Endothelial cell of umbilical vein (primary cell): ENCODE measurements around the gene NPFFR1. TPM values are rescaled to one million over a fixed set of nuclear protein-coding genes. Genes with fewer than 3 reads are reported as not detected.

Experiments used
- BruUV-seq: library from RNA; stranded (reverse); fragments of 400-500 nt; replicated peaks from 2 replicates; lab custom pipeline; 2021; lab: Mats Ljungman, UMichigan
- CTCF ChIA-PET: fragments of 300-600, 350-600 bp; sonication (Branson Sonifier 250); formaldehyde crosslinking; loops from one replicate; lab custom pipeline; 2021; ENCODE audit warnings: antibody characterized with exemption, inconsistent platforms; lab: Charles Lee
- POLR2A ChIA-PET: fragments of 300-600, 350-600 bp; sonication (Branson Sonifier 250); formaldehyde crosslinking; loops from one replicate; lab custom pipeline; 2021; ENCODE audit warnings: antibody characterized with exemption, inconsistent platforms; lab: Charles Lee
- DNase-seq: peaks from one replicate; pipeline ENCODE4 v3.0.0-alpha.2; 2011; ENCODE audit warnings: low read depth, low spot score
- FAIRE-seq: peaks from 2 replicates; lab custom pipeline; 2011; peaks lifted over from hg19 to GRCh38; lab: Jason Lieb, UNC
- H2AFZ ChIP-seq: 2 replicates; pipeline ENCODE4 v1.6.0; 2012; ENCODE audit warnings: low read depth, low read length, control low read depth, inconsistent platforms
- H3K27ac ChIP-seq: 2 replicates; pipeline ENCODE4 v1.5.1; 2011; ENCODE audit warnings: low read depth, mild to moderate bottlenecking, control low read depth, low read length, moderate library complexity; ENCODE audit not compliant: insufficient read depth
- H3K27me3 ChIP-seq, 2 experiments: 2 replicates each; pipeline versions ENCODE4 v1.6.0 to v1.6.1; 2011; ENCODE audit warnings: low read length in 2 of 2, mixed read lengths in 1 of 2; ENCODE audit not compliant: control insufficient read depth in 2 of 2, insufficient read depth in 2 of 2
- H3K36me3 ChIP-seq, 2 experiments: 2 replicates in 1 of 2; 3 replicates in 1 of 2; pipeline ENCODE4 v1.5.1; 2011; ENCODE audit warnings: low read length in 2 of 2, mild to moderate bottlenecking in 1 of 2, moderate library complexity in 1 of 2; ENCODE audit not compliant: control insufficient read depth in 2 of 2, insufficient read depth in 2 of 2; ENCODE audit errors: extremely low read depth in 1 of 2
- H3K4me1 ChIP-seq: 3 replicates; pipeline ENCODE4 v1.5.1; 2011; ENCODE audit warnings: mild to moderate bottlenecking, low read length; ENCODE audit not compliant: control insufficient read depth, insufficient read depth; ENCODE audit errors: extremely low read depth
- H3K4me2 ChIP-seq: 2 replicates; pipeline ENCODE4 v1.6.1; 2011; ENCODE audit warnings: low read length, control low read depth, mixed read lengths; ENCODE audit not compliant: insufficient read depth
- H3K4me3 ChIP-seq, 3 experiments: fragments of 200-600 bp in 1 of 3; sonication (generic), shearing (Covaris generic) in 1 of 3; replicated peaks in 1 of 3; 2 replicates each; pipeline ENCODE4 v1.5.1; 2011 to 2016; ENCODE audit warnings: control low read depth in 3 of 3, low read length in 3 of 3, mild to moderate bottlenecking in 2 of 3, inconsistent platforms in 1 of 3, low read depth in 1 of 3, moderate library complexity in 1 of 3; ENCODE audit not compliant: insufficient read depth in 1 of 3
- H3K79me2 ChIP-seq: 2 replicates; pipeline ENCODE4 v1.6.0; 2012; ENCODE audit warnings: low read length, inconsistent platforms; ENCODE audit not compliant: control insufficient read depth, insufficient read depth
- H3K9ac ChIP-seq: replicated peaks from 2 replicates; pipeline ENCODE3; 2011; ENCODE audit warnings: low read length, control low read depth; ENCODE audit not compliant: insufficient read depth; ENCODE audit errors: extremely low read depth
- H3K9me1 ChIP-seq: replicated peaks from 3 replicates; pipeline ENCODE4 v1.6.0; 2011; ENCODE audit warnings: mild to moderate bottlenecking, low read length; ENCODE audit not compliant: control insufficient read depth, insufficient read depth; ENCODE audit errors: extremely low read depth
- H3K9me3 ChIP-seq: replicated peaks from 2 replicates; pipeline ENCODE4 v1.5.1; 2012; ENCODE audit warnings: low read length, inconsistent platforms; ENCODE audit not compliant: control insufficient read depth, insufficient read depth
- H4K20me1 ChIP-seq: replicated peaks from 2 replicates; pipeline ENCODE3; 2011; ENCODE audit warnings: mild to moderate bottlenecking, low read length; ENCODE audit not compliant: control insufficient read depth, insufficient read depth; ENCODE audit errors: extremely low read depth
- EZH2 ChIP-seq: IDR thresholded peaks from 2 replicates; pipeline ENCODE4 v1.6.1; 2012; ENCODE audit warnings: borderline replicate concordance, low read depth, mild to moderate bottlenecking, moderate library complexity, low read length, inconsistent platforms; ENCODE audit not compliant: severe bottlenecking
- FOS ChIP-seq: IDR thresholded peaks from 2 replicates; pipeline ENCODE4 v1.6.1; 2011; ENCODE audit warnings: mild to moderate bottlenecking, low read length, moderate library complexity, borderline replicate concordance; ENCODE audit not compliant: insufficient read depth
- GATA2 ChIP-seq: IDR thresholded peaks from 2 replicates; pipeline ENCODE4 v1.7.0; 2011; ENCODE audit warnings: low read depth, mild to moderate bottlenecking, moderate library complexity, mixed read lengths, low read length; ENCODE audit not compliant: insufficient read length, insufficient read depth
- JUN ChIP-seq: IDR thresholded peaks from 2 replicates; pipeline ENCODE4 v1.6.1; 2011; ENCODE audit warnings: borderline replicate concordance, low read depth; ENCODE audit not compliant: insufficient read length, insufficient read depth
- MYC ChIP-seq: IDR thresholded peaks from one replicate; pipeline ENCODE4 v1.6.1; 2011; ENCODE audit warnings: mild to moderate bottlenecking, low read depth, low read length
- POLR2A ChIP-seq: IDR thresholded peaks from 2 replicates; pipeline ENCODE4 v1.6.1; 2012; ENCODE audit warnings: low read depth, mild to moderate bottlenecking, control low read depth, low read length
- POLR2AphosphoS5 ChIP-seq: IDR thresholded peaks from 2 replicates; pipeline ENCODE4 v1.6.1; 2012; ENCODE audit warnings: low read depth, mild to moderate bottlenecking, control low read depth, low read length, moderate library complexity; ENCODE audit not compliant: insufficient read depth
- dilution Hi-C: fragments of 300-500 bp; cut with MboI; formaldehyde crosslinking; loops from one replicate; pipeline ENCODE4 v1.15.0; 2019; ENCODE audit warnings: low sequenced_read_pairs; ENCODE audit not compliant: extremely low pct_ligation_motif_present
- intact Hi-C: fragments of 100-400 bp; cut with micrococcal nuclease; formaldehyde crosslinking; loops from one replicate; pipeline ENCODE4 v1.10.0; 2022
- polyA plus RNA-seq, 4 experiments: library from polyadenylated mRNA; depleted of rRNA in 3 of 4; stranded (reverse) in 3 of 4; unstranded in 1 of 4; fragments of >200 nt; gene quantifications; 2 replicates each; pipeline versions ENCODE4 v1.2.1 to v1.2.3, GENCODE V29; 2011 to 2012; ENCODE audit warnings: missing spikeins in 1 of 4
- total RNA-seq: library from RNA; stranded (reverse); gene quantifications from 2 replicates; pipeline ENCODE4 v1.2.3, GENCODE V29; 2021
- TF ChIP-seq, protein P1 (sequence below): IDR thresholded peaks from 2 replicates; pipeline ENCODE4 v1.6.1; 2011; ENCODE audit not compliant: insufficient read depth, insufficient read length
- TF ChIP-seq, protein P2 (sequence below), 2 donors: IDR thresholded peaks; 1 replicate in 1 of 2; 2 replicates in 1 of 2; pipeline ENCODE4 v1.5.1; 2011; ENCODE audit warnings: low read length in 2 of 2, mild to moderate bottlenecking in 2 of 2, moderate library complexity in 2 of 2, control low read depth in 1 of 2, inconsistent platforms in 1 of 2, low read depth in 1 of 2; ENCODE audit not compliant: insufficient read depth in 1 of 2; ENCODE audit errors: extremely low read depth in 1 of 2

NPFFR1 gene
- total and polyA plus RNA-seq, 2 donors (not counting 3 experiments of a cell fraction or from before 2014, with no cell fraction given) = not detected

DNA sequence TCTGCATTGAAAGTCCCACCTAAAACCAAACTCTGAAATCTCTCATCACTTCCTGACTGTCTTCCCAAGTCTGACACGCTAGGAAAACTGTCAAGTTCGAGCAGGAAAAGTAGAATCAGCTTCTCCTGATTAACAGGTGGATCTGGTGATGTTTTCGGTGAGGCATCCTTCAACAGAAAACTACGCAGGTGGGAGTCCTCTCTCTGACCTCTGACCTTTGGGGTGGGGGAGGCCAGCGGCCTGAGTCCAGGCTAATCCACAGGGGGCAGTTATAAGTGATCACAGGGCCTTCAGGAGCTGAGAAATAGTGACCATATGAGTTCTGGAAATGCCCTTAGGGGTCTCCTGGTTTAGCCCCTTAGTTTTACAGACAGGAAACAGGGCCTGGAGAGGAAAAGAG, 13.4 kb upstream of the NPFFR1 start:
- Histone ChIP-seq H3K27ac (no peak overlapping the region), H3K27me3 (peaks cover 2 to 3% of the 10 kb centered on the region in 2 experiments), H3K4me3 (no peak overlapping the region), H3K9me1 (no peaks in the 10 kb centered on the region), H3K4me1 (peaks cover 9% of the 10 kb centered on the region), H3K79me2 (no peaks in the 10 kb centered on the region), H3K4me2 (no peak overlapping the region), H3K9ac (no peak overlapping the region), H3K9me3 (no peaks in the 10 kb centered on the region), H2AFZ (no peak overlapping the region), H3K36me3 (no peaks in the 10 kb centered on the region), H4K20me1 (no peaks in the 10 kb centered on the region)
- intact Hi-C loops = loop anchor here (2.0 to 5.0 kb wide), 2 partner anchors 35 to 64 kb away; partner anchors contain the start of gene PPA1
- FAIRE-seq (no peak), DNase-seq (no peak)
- ChIA-PET CTCF (interaction anchor here (0.8 to 1.5 kb wide), 5 partner anchors 12 to 67 kb away, joined by 3 to 6 read pairs (median 3); partner anchors contain the start of gene PPA1), POLR2A (no interaction called here)
- no TSS peak for BruUV-seq
- dilution Hi-C loops = no loop called here
- TF ChIP-seq GATA2 (no peak), POLR2A (no peak), EZH2 (no peak), FOS (no peak), MYC (no peak), JUN (no peak), POLR2AphosphoS5 (no peak)
- TF ChIP-seq, protein P1, sequence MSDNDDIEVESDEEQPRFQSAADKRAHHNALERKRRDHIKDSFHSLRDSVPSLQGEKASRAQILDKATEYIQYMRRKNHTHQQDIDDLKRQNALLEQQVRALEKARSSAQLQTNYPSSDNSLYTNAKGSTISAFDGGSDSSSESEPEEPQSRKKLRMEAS = no peak
- TF ChIP-seq, protein P2, sequence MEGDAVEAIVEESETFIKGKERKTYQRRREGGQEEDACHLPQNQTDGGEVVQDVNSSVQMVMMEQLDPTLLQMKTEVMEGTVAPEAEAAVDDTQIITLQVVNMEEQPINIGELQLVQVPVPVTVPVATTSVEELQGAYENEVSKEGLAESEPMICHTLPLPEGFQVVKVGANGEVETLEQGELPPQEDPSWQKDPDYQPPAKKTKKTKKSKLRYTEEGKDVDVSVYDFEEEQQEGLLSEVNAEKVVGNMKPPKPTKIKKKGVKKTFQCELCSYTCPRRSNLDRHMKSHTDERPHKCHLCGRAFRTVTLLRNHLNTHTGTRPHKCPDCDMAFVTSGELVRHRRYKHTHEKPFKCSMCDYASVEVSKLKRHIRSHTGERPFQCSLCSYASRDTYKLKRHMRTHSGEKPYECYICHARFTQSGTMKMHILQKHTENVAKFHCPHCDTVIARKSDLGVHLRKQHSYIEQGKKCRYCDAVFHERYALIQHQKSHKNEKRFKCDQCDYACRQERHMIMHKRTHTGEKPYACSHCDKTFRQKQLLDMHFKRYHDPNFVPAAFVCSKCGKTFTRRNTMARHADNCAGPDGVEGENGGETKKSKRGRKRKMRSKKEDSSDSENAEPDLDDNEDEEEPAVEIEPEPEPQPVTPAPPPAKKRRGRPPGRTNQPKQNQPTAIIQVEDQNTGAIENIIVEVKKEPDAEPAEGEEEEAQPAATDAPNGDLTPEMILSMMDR (IDR thresholded peaks at IDR 0.05; ENCODE audit: extremely low read depth in 1 of 2, insufficient read depth in 1 of 2, low read depth in 1 of 2, low read length in 2 of 2) = no peak
